ENCODE data around the gene SMC4. TPM values are rescaled to one million over a fixed set of nuclear protein-coding genes. Genes with fewer than 3 reads are reported as not detected.
"Not testable (repeated sequence)": the region's sequence is repeated elsewhere in the genome, so short reads cannot be mapped to it uniquely, and the experiment has no call there.

Gene SMC4
- total RNA-seq, 1 donor from 2014 or later, result 163 TPM

DNA sequence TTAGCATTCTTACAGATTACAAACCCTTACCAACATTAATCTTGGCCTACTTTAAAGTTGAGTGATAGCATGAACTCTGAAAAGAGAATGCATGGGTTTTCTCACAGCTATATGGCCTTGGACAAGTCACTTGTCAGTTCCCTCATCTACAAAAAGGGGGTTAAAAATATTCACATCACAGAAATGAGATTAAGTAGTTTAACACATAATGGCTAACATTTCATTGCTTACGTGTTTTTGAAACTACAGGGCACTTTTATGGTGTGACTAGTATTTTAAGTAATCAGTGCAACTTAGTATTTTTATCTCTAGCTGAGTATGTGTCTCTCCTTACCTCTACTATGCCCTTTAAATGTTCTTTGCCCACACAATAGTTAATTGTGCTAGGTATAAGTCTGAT, 36.3 kb downstream of the SMC4 start:
- Mint-ChIP-seq H3K27me3 (ENCODE audit: insufficient read depth) (no peaks in the 10 kb centered on the region), H3K4me1 (ENCODE audit: low read depth) (peaks cover 44% of the 10 kb centered on the region), H3K36me3 (ENCODE audit: low read depth) (peaks cover 65% of the 10 kb centered on the region), H3K27ac (no peak overlapping the region), H3K9me3 (no peaks in the 10 kb centered on the region), H3K4me3 (no peak overlapping the region)
- intact Hi-C loops (cut with micrococcal nuclease), result loop anchor here (2.0 kb wide), 1 partner anchor 13 kb away; no protein-coding TSS in a partner anchor
- DNase-seq (ENCODE audit: low spot score), result no peak

DNA sequence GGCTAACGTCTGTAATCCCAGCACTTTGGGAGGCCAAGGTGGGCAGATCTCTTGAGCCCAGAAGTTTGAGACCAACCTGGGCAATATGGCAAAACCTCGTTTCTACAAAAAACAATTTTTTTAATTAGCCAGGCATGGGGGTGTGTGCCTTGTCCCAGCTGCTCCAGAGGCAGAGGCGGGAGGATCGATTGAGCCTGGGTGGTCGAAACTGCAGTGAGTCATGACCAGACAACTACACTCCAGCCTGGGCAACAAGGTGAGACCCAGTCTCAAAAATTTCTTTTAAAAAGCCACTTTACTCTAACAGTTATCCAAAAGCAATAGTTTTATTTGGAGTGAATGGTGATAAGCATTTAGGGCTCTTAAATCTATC, 37.6 kb downstream of the SMC4 start:
- no peak for DNase-seq (ENCODE audit: low spot score)
- intact Hi-C loops (cut with micrococcal nuclease), result loop anchor here (2.0 kb wide), 1 partner anchor 14 kb away; no protein-coding TSS in a partner anchor
- Mint-ChIP-seq H3K4me3 (no peak overlapping the region), H3K27ac (peak overlapping the region; percentile 40), H3K36me3 (ENCODE audit: low read depth) (peaks cover 62% of the 10 kb centered on the region), H3K27me3 (ENCODE audit: insufficient read depth) (no peaks in the 10 kb centered on the region), H3K4me1 (ENCODE audit: low read depth) (peaks cover 57% of the 10 kb centered on the region), H3K9me3 (no peaks in the 10 kb centered on the region)

DNA sequence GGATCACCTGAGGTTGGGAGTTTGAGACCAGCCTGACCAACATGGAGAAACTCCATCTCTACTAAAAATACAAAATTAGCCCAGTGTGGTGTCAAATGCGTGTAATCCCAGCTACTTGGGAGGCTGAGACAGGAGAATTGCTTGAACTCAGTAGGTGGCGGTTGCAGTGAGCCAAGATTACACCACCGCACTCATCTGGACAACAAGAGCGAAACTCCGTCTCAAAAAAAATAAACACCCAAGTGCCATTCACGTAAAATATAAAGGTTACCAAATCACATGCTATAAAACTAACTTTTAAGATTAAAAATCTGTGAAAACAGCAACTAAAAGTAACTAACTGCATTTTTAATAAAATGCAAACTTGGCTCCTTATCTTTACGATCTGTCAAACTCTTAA, 41.2 kb downstream of the SMC4 start:
- Mint-ChIP-seq H3K9me3 (no peaks in the 10 kb centered on the region), H3K27ac (no peak overlapping the region), H3K4me1 (ENCODE audit: low read depth) (peaks cover 80% of the 10 kb centered on the region), H3K36me3 (ENCODE audit: low read depth) (peaks cover 63% of the 10 kb centered on the region), H3K4me3 (no peak overlapping the region), H3K27me3 (ENCODE audit: insufficient read depth) (no peaks in the 10 kb centered on the region)
- DNase-seq (ENCODE audit: low spot score), result no peak
- intact Hi-C loops (cut with micrococcal nuclease), result loop anchor here (1.0 kb wide), 1 partner anchor 9 kb away; the partner anchor contains the start of gene TRIM59

- Mint-ChIP-seq H3K9me3 (no peaks in the 10 kb centered on the region), H3K27ac (peak overlapping the region; percentile 45), H3K4me3 (peak overlapping the region; percentile 0), H3K4me1 (ENCODE audit: low read depth) (peaks cover 77% of the 10 kb centered on the region), H3K36me3 (ENCODE audit: low read depth) (peaks cover 48% of the 10 kb centered on the region), H3K27me3 (ENCODE audit: insufficient read depth) (no peaks in the 10 kb centered on the region)
- intact Hi-C loops (cut with micrococcal nuclease), result loop anchor here (1.0 kb wide), 1 partner anchor 24 kb away; no protein-coding TSS in a partner anchor
- DNase-seq (ENCODE audit: low spot score), result no peak
These were observed 45.0 kb downstream of the SMC4 start for GRCh38 chr3:160444411-160444810.

GRCh38 chr3:160445854-160446253, 46.4 kb downstream of the SMC4 start:
- no peaks in the 10 kb centered on the region for H3K27me3 Mint-ChIP-seq (ENCODE audit: insufficient read depth)
- H3K4me1 Mint-ChIP-seq (ENCODE audit: low read depth), result peaks cover 63% of the 10 kb centered on the region
- peaks cover 5% of the 10 kb centered on the region for H3K9me3 Mint-ChIP-seq
- peaks cover 41% of the 10 kb centered on the region for H3K36me3 Mint-ChIP-seq (ENCODE audit: low read depth)
- DNase-seq (ENCODE audit: low spot score), result no peak
- intact Hi-C loops (cut with micrococcal nuclease), result loop anchor here (5.0 kb wide), 1 partner anchor 776 kb away; the partner anchor contains the start of gene NMD3
- H3K27ac Mint-ChIP-seq, result no peak overlapping the region
- H3K4me3 Mint-ChIP-seq, result no peak overlapping the region

- intact Hi-C loops (cut with micrococcal nuclease), result loop anchor here (5.0 kb wide), 1 partner anchor 776 kb away; the partner anchor contains the start of gene NMD3
- Mint-ChIP-seq H3K27ac (no peak overlapping the region), H3K9me3 (peaks cover 5% of the 10 kb centered on the region), H3K27me3 (ENCODE audit: insufficient read depth) (no peaks in the 10 kb centered on the region), H3K4me1 (ENCODE audit: low read depth) (peaks cover 56% of the 10 kb centered on the region), H3K36me3 (ENCODE audit: low read depth) (peaks cover 39% of the 10 kb centered on the region), H3K4me3 (peak overlapping the region; percentile 71)
- no peak for DNase-seq (ENCODE audit: low spot score)
These were observed 47.1 kb downstream of the SMC4 start for GRCh38 chr3:160446522-160447056.

- no peak for DNase-seq (ENCODE audit: low spot score)
These were observed 48.1 kb downstream of the SMC4 start for GRCh38 chr3:160447544-160447943.

GRCh38 chr3:160448845-160449635, 49.6 kb downstream of the SMC4 start:
- peaks cover 26% of the 10 kb centered on the region for H3K36me3 Mint-ChIP-seq (ENCODE audit: low read depth)
- peak overlapping the region; percentile 95 for H3K27ac Mint-ChIP-seq
- peak overlapping the region; percentile 95 for H3K4me3 Mint-ChIP-seq
- peak; percentile 6 for DNase-seq (ENCODE audit: low spot score)
- peaks cover 5% of the 10 kb centered on the region for H3K9me3 Mint-ChIP-seq
- intact Hi-C loops (cut with micrococcal nuclease), result loop anchor here (1.0 to 5.0 kb wide), 9 partner anchors 8 to 773 kb away; partner anchors contain the start of genes IFT80, IL12A, KPNA4 and NMD3
- peaks cover 6% of the 10 kb centered on the region for H3K27me3 Mint-ChIP-seq (ENCODE audit: insufficient read depth)
- H3K4me1 Mint-ChIP-seq (ENCODE audit: low read depth), result peaks cover 34% of the 10 kb centered on the region

More at GRCh38 chr3:160447544-160447943, 48.1 kb downstream of the SMC4 start:
- H3K4me3 Mint-ChIP-seq, result peak overlapping the region; percentile 56
- peaks cover 5% of the 10 kb centered on the region for H3K9me3 Mint-ChIP-seq
- H3K4me1 Mint-ChIP-seq (ENCODE audit: low read depth), result peaks cover 48% of the 10 kb centered on the region
- H3K27ac Mint-ChIP-seq, result no peak overlapping the region
- peaks cover 33% of the 10 kb centered on the region for H3K36me3 Mint-ChIP-seq (ENCODE audit: low read depth)
- H3K27me3 Mint-ChIP-seq (ENCODE audit: insufficient read depth), result no peaks in the 10 kb centered on the region
- intact Hi-C loops (cut with micrococcal nuclease), result loop anchor here (5.0 kb wide), 1 partner anchor 775 kb away; the partner anchor contains the start of gene NMD3

DNA sequence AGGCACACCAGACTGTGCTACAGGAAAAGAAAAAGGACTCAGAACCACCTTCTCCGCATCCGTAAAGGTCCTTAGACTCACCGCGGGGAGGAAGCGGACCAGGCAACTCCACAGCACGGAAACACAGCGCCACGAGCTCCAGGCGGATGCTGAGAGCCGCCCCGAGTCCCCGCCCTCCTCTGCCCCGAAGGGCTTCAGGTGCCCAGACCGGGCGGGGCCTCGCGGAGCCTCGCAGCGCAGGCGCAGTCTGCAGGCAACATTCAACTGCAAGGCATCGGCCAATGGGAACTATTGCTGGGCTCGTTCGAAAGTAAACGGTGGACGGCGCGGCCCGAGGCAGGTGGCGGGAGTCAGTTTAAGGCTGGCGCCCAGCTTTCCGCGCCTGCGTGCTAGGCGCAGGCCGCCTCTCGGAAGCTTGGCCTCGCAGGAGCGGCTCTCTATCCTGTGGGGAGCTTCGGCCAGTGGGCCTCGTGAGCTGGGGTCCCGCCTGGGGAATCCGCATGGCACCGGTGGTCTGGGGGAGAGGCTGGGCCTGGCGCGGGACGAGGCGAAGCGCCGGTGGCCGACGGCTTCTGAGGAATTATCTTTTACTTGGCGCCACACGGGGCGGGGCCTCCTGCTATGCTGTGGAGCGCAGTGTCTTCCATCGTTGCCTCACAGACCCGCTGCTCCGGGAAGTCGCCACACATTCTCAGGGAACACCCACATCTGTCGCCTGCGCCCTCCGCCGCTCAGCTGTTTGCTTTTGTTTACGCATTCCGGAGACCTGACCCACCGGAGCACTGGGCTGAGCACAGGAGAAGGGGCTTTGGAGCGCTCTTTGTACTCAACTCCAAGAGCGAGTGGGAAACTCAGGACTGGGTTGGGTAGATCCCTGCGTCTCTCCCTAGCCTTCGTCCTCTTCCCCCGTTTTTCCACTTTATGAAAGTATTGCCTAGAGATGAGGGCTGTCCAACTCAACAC, 50.5 kb downstream of the SMC4 start, which contains the start of gene TRIM59:
Gene TRIM59 (minus strand): TSS at position 151 of the 963 bp plus-strand sequence. CDS start 10,603 bp downstream, outside the sequence.
- Mint-ChIP-seq H3K36me3 (ENCODE audit: low read depth) (peaks cover 21% of the 10 kb centered on the region), H3K27me3 (ENCODE audit: insufficient read depth) (peaks cover 6% of the 10 kb centered on the region), H3K9me3 (peaks cover 5% of the 10 kb centered on the region), H3K27ac (peak within 1 kb of the TSS; percentile 95), H3K4me1 (ENCODE audit: low read depth) (peaks cover 29% of the 10 kb centered on the region), H3K4me3 (peak within 1 kb of the TSS; percentile 95)
- intact Hi-C loops (cut with micrococcal nuclease), result loop anchor here (1.0 to 5.0 kb wide), 9 partner anchors 9 to 772 kb away; partner anchors contain the start of genes IFT80, IL12A, KPNA4 and NMD3
- peak; percentile 97 for DNase-seq (ENCODE audit: low spot score)

DNA sequence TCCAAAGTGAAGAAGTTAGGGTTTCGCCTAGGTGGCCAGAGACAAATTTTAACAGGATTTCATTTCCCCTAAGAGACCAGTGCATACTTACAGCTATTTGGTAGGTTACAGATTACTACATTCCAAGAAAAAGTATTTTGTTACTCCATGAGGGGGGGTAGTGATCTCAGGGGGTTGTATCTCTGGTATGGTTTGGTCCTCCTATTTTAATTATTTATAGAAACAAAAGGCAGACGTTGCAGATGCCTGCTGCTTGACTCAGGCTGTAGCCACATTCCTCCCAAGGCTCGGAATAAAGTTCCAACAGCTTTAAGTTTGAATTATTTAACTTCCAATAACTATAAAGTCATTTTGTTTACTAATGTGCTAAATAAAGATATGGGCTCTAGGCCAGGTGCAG, 51.4 kb downstream of the SMC4 start:
- intact Hi-C loops (cut with micrococcal nuclease), result no loop called here
- Mint-ChIP-seq H3K27me3 (ENCODE audit: insufficient read depth) (peaks cover 12% of the 10 kb centered on the region), H3K9me3 (peaks cover 5% of the 10 kb centered on the region), H3K27ac (peak overlapping the region; percentile 95), H3K4me1 (ENCODE audit: low read depth) (peaks cover 23% of the 10 kb centered on the region), H3K4me3 (peak overlapping the region; percentile 95), H3K36me3 (ENCODE audit: low read depth) (peaks cover 14% of the 10 kb centered on the region)
- no peak for DNase-seq (ENCODE audit: low spot score)

DNA sequence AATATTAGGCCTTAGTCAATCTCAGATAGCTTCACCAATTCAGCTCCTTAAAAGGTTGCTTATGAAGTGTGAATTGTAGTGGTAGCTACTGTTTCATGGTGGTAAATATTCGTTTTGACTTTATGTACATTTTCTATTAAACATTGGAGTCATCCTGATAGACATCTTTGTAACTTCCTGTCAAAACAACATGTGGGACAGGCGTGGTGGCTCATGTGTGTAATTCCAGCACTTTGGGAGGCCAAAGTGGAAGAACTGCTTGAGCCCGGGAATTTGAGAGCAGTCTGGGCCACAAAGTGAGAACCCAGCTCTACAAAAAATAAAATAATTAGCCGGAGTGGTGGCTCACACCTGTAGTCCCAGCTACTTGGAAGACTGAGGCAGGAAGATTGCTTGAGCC, 52.2 kb downstream of the SMC4 start:
- Mint-ChIP-seq H3K9me3 (peaks cover 5% of the 10 kb centered on the region), H3K27me3 (ENCODE audit: insufficient read depth) (peaks cover 12% of the 10 kb centered on the region), H3K4me1 (ENCODE audit: low read depth) (peaks cover 17% of the 10 kb centered on the region), H3K27ac (no peak overlapping the region), H3K36me3 (ENCODE audit: low read depth) (peaks cover 9% of the 10 kb centered on the region), H3K4me3 (no peak overlapping the region)
- no peak for DNase-seq (ENCODE audit: low spot score)
- intact Hi-C loops (cut with micrococcal nuclease), result no loop called here

- intact Hi-C loops (cut with micrococcal nuclease); H3K27ac Mint-ChIP-seq; DNase-seq (ENCODE audit: low spot score); H3K36me3 Mint-ChIP-seq (ENCODE audit: low read depth); H3K4me3 Mint-ChIP-seq; H3K9me3 Mint-ChIP-seq: not testable (repeated sequence)
- peaks cover 10% of the 10 kb centered on the region for H3K4me1 Mint-ChIP-seq (ENCODE audit: low read depth)
- peaks cover 19% of the 10 kb centered on the region for H3K27me3 Mint-ChIP-seq (ENCODE audit: insufficient read depth)
These were observed 52.8 kb downstream of the SMC4 start for GRCh38 chr3:160452251-160452650.
